ENCODE data around the gene POU6F2. TPM values are rescaled to one million over a fixed set of nuclear protein-coding genes. Genes with fewer than 3 reads are reported as not detected.

Gene POU6F2
- total RNA-seq, 1 experiment from 2014 or later = not detected

GRCh38 chr7:39392151-39392550 lies 414.4 kb downstream of the POU6F2 start:
- ATAC-seq = no peak
- BruUV-seq (replicated peaks) = no TSS peak
- no peaks in the 10 kb centered on the region for H3K9me3 ChIP-seq (ENCODE audit: control insufficient read depth, insufficient read depth, low read depth, low read length)
- DNase-seq (ENCODE audit: low read depth, low spot score) = no peak
- H3K27me3 ChIP-seq (ENCODE audit: control insufficient read depth, insufficient read depth, low read length) = peaks cover 2% of the 10 kb centered on the region
- no peak for TF ChIP-seq SIN3A (IDR thresholded peaks at IDR 0.05; ENCODE audit: borderline replicate concordance, insufficient read depth, low read depth, low read length)
- no peak overlapping the region for H3K27ac ChIP-seq (ENCODE audit: low read length)
- H3K36me3 ChIP-seq (ENCODE audit: control insufficient read depth, insufficient read depth, low read length) = no peaks in the 10 kb centered on the region
- intact Hi-C loops (cut with micrococcal nuclease; ENCODE audit: unreplicated experiment) = no loop called here
- in situ Hi-C loops (cut with HindIII; ENCODE audit: low pct_unique_long_range_greater_than_20kb, low sequenced_read_pairs) = no loop called here
- CTCF ChIA-PET = no interaction called here
- no peaks in the 10 kb centered on the region for H3K4me1 ChIP-seq (ENCODE audit: control insufficient read depth, insufficient read depth, low read length)
- H3K4me3 ChIP-seq (ENCODE audit: low read depth in 2 of 2, low read length in 2 of 2) = no peak overlapping the region
- POLR2A ChIA-PET = no interaction called here

- in situ Hi-C loops (cut with HindIII; ENCODE audit: low pct_unique_long_range_greater_than_20kb, low sequenced_read_pairs) = no loop called here
- ChIA-PET CTCF (no interaction called here), POLR2A (no interaction called here)
- intact Hi-C loops (cut with micrococcal nuclease; ENCODE audit: unreplicated experiment) = no loop called here
- Histone ChIP-seq H3K27ac (ENCODE audit: low read length) (no peak overlapping the region), H3K27me3 (ENCODE audit: control insufficient read depth, insufficient read depth, low read length) (peaks cover 4% of the 10 kb centered on the region), H3K36me3 (ENCODE audit: control insufficient read depth, insufficient read depth, low read length) (no peaks in the 10 kb centered on the region), H3K4me3 (ENCODE audit: low read depth in 2 of 2, low read length in 2 of 2) (no peak overlapping the region), H3K4me1 (ENCODE audit: control insufficient read depth, insufficient read depth, low read length) (no peaks in the 10 kb centered on the region), H3K9me3 (ENCODE audit: control insufficient read depth, insufficient read depth, low read depth, low read length) (no peaks in the 10 kb centered on the region)
- no peak for ATAC-seq
- no TSS peak for BruUV-seq (replicated peaks)
- TF ChIP-seq POLR2AphosphoS5 (IDR thresholded peaks at IDR 0.05; ENCODE audit: low read depth, low read length) = no peak
- no peak for DNase-seq (ENCODE audit: low read depth, low spot score)
Observed at GRCh38 chr7:39394105-39394680, 416.5 kb downstream of the POU6F2 start.

- no peaks in the 10 kb centered on the region for H3K4me1 ChIP-seq (ENCODE audit: control insufficient read depth, insufficient read depth, low read length)
- in situ Hi-C loops (cut with HindIII; ENCODE audit: low pct_unique_long_range_greater_than_20kb, low sequenced_read_pairs) = no loop called here
- H3K27ac ChIP-seq (ENCODE audit: low read length) = no peak overlapping the region
- ChIA-PET CTCF (no interaction called here), POLR2A (no interaction called here)
- TF ChIP-seq SIN3A (IDR thresholded peaks at IDR 0.05; ENCODE audit: borderline replicate concordance, insufficient read depth, low read depth, low read length) (no peak), POLR2AphosphoS5 (IDR thresholded peaks at IDR 0.05; ENCODE audit: low read depth, low read length) (no peak), CTCF (IDR thresholded peaks at IDR 0.05) (no peak), TCF7L2 (IDR thresholded peaks at IDR 0.05; ENCODE audit: low read depth, low read length) (no peak), REST (IDR thresholded peaks at IDR 0.05; ENCODE audit: insufficient read depth in 1 of 2, low read depth in 2 of 2, low read length in 1 of 2) (no peak)
- H3K27me3 ChIP-seq (ENCODE audit: control insufficient read depth, insufficient read depth, low read length) = peaks cover 9% of the 10 kb centered on the region
- intact Hi-C loops (cut with micrococcal nuclease; ENCODE audit: unreplicated experiment) = no loop called here
- no peaks in the 10 kb centered on the region for H3K36me3 ChIP-seq (ENCODE audit: control insufficient read depth, insufficient read depth, low read length)
- H3K4me3 ChIP-seq (ENCODE audit: low read depth in 2 of 2, low read length in 2 of 2) = no peak overlapping the region
- DNase-seq (ENCODE audit: low read depth, low spot score) (no peak), ATAC-seq (no peak)
- no TSS peak for BruUV-seq (replicated peaks)
- no peaks in the 10 kb centered on the region for H3K9me3 ChIP-seq (ENCODE audit: control insufficient read depth, insufficient read depth, low read depth, low read length)
Observed at GRCh38 chr7:39399458-39399857, 421.7 kb downstream of the POU6F2 start.
